Panc1 (cell line): ENCODE results near the gene SLC35E2B. TPM values are rescaled to one million over a fixed set of nuclear protein-coding genes. Genes with fewer than 3 reads are reported as not detected.
A peak's percentile ranks its signal among the peaks of the same experiment; 100 is the strongest.

ENCODE experiments used
- ATAC-seq: fragments of 200-7000 bp; cut with Tn5 transposase; 2 replicates; pipeline ENCODE4 v1.9.1; 2020; ENCODE audit warnings: mild to moderate bottlenecking, moderate library complexity
- BruUV-seq: library from RNA; stranded (reverse); fragments of 400-500 nt; replicated peaks from 2 replicates; lab custom pipeline; 2021; lab: Mats Ljungman, UMichigan
- CTCF ChIA-PET: fragments of 300-600 bp; sonication (Branson Sonifier 250); formaldehyde crosslinking; loops from one replicate; lab custom pipeline; 2022; ENCODE audit warnings: antibody characterized with exemption; lab: Charles Lee
- POLR2A ChIA-PET: fragments of 300-600 bp; sonication (Branson Sonifier 250); formaldehyde crosslinking; loops from one replicate; lab custom pipeline; 2022; ENCODE audit warnings: antibody characterized with exemption; lab: Charles Lee
- DNase-seq: peaks from one replicate; pipeline ENCODE4 v3.0.0-alpha.2; 2010; ENCODE audit warnings: low read depth, low spot score
- H3K27ac ChIP-seq: 2 replicates; pipeline ENCODE4 v1.5.1; 2011; ENCODE audit warnings: mild to moderate bottlenecking, low read length, inconsistent platforms
- H3K27me3 ChIP-seq: fragments of 200-500 bp; sonication (Bioruptor generic); 2 replicates; pipeline ENCODE4 v1.6.0; 2014; ENCODE audit warnings: low read length, inconsistent platforms; ENCODE audit not compliant: control insufficient read depth, insufficient read depth
- H3K36me3 ChIP-seq: fragments of 200-500 bp; sonication (Bioruptor generic); 2 replicates; pipeline ENCODE4 v1.5.1; 2014; ENCODE audit warnings: inconsistent platforms, mild to moderate bottlenecking, low read length, moderate library complexity; ENCODE audit not compliant: control insufficient read depth, insufficient read depth
- H3K4me1 ChIP-seq: 2 replicates; pipeline ENCODE4 v1.5.1; 2011; ENCODE audit warnings: inconsistent platforms, mild to moderate bottlenecking, low read length, moderate library complexity; ENCODE audit not compliant: control insufficient read depth, insufficient read depth
- H3K4me3 ChIP-seq, 2 experiments: 2 replicates each; pipeline ENCODE4 v1.5.1; 2011 to 2012; ENCODE audit warnings: low read depth in 2 of 2, low read length in 2 of 2, mild to moderate bottlenecking in 2 of 2, inconsistent platforms in 1 of 2, moderate library complexity in 1 of 2
- H3K9me3 ChIP-seq: fragments of 200-500 bp; sonication (Bioruptor generic); 2 replicates; pipeline ENCODE4 v1.5.1; 2014; ENCODE audit warnings: low read depth, mild to moderate bottlenecking, inconsistent platforms, low read length, moderate library complexity; ENCODE audit not compliant: control insufficient read depth, insufficient read depth
- POLR2AphosphoS5 ChIP-seq: IDR thresholded peaks from 2 replicates; pipeline ENCODE4 v1.6.1; 2012; ENCODE audit warnings: mild to moderate bottlenecking, low read depth, low read length, moderate library complexity
- SIN3A ChIP-seq: IDR thresholded peaks from 2 replicates; pipeline ENCODE4 v1.6.1; 2012; ENCODE audit warnings: low read depth, mild to moderate bottlenecking, low read length, moderate library complexity, borderline replicate concordance; ENCODE audit not compliant: insufficient read depth
- TCF7L2 ChIP-seq: IDR thresholded peaks from 2 replicates; pipeline ENCODE4 v1.6.1; 2011; ENCODE audit warnings: mild to moderate bottlenecking, low read depth, low read length, inconsistent platforms
- in situ Hi-C: cut with HindIII; loops from 2 replicates; pipeline ENCODE4 v1.10.0; 2016; ENCODE audit warnings: low sequenced_read_pairs, low pct_unique_long_range_greater_than_20kb
- intact Hi-C: fragments of 100-400 bp; cut with micrococcal nuclease; formaldehyde crosslinking; loops from one replicate; pipeline ENCODE4 v1.10.0; 2022; ENCODE audit not compliant: unreplicated experiment
- total RNA-seq: library from RNA; stranded (reverse); gene quantifications from one replicate; pipeline ENCODE4 v1.2.1, GENCODE V29; 2021; ENCODE audit not compliant: unreplicated experiment
- TF ChIP-seq, protein P1 (sequence below): fragments of 450-650 bp; IDR thresholded peaks from 2 replicates; pipeline ENCODE4 v1.5.1; 2017; ENCODE audit warnings: mild to moderate bottlenecking
- TF ChIP-seq, protein P2 (sequence below), 2 experiments: IDR thresholded peaks; 2 replicates each; pipeline ENCODE4 v1.6.1; 2011 to 2012; ENCODE audit warnings: low read depth in 2 of 2, control low read depth in 1 of 2, low read length in 1 of 2, mild to moderate bottlenecking in 1 of 2, moderate library complexity in 1 of 2; ENCODE audit not compliant: insufficient read depth in 1 of 2

Gene SLC35E2B
- total RNA-seq, 1 experiment from 2014 or later = 75.7 TPM

DNA sequence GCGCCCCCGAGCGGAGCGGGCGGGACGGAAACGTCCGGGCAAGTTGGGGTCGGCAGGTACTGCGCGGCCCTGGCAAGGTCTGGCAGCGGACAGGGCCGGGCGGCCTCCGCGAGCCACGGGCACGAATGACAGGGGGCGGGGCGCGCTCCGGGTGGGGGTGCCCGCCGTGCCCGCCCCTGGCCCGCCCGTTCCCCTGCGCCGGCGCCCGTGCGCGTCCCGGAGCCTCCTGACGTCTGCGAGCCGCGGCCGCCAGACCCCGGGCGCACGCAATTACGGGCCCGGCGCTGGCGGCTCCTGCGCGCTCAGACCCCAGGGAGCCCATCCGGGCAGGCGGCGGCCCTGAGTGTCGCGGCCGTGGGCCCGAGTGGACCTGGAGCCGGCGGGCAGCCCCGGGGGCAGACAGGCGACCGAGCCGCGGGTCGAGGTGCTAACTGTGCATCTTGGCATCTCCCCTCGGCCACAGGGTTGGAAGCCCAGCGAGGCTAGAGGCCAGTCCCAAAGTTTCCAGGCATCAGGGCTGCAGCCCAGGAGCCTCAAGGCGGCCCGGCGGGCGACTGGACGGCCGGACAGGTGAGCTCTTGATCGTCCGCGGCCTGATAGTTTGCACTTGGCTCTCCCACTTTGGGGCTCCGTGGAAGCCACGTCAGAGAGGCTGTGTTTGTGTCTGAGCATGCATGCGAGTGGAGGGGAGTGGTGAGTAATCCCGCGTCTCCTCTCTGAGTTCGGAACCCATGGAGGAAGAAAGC is 76.4 kb downstream of the SLC35E2B start:
- intact Hi-C loops = no loop called here
- TF ChIP-seq, protein P1, sequence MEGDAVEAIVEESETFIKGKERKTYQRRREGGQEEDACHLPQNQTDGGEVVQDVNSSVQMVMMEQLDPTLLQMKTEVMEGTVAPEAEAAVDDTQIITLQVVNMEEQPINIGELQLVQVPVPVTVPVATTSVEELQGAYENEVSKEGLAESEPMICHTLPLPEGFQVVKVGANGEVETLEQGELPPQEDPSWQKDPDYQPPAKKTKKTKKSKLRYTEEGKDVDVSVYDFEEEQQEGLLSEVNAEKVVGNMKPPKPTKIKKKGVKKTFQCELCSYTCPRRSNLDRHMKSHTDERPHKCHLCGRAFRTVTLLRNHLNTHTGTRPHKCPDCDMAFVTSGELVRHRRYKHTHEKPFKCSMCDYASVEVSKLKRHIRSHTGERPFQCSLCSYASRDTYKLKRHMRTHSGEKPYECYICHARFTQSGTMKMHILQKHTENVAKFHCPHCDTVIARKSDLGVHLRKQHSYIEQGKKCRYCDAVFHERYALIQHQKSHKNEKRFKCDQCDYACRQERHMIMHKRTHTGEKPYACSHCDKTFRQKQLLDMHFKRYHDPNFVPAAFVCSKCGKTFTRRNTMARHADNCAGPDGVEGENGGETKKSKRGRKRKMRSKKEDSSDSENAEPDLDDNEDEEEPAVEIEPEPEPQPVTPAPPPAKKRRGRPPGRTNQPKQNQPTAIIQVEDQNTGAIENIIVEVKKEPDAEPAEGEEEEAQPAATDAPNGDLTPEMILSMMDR = no peak
- no peak for TF ChIP-seq POLR2AphosphoS5
- TF ChIP-seq SIN3A = no peak
- CTCF ChIA-PET = no interaction called here
- BruUV-seq = no TSS peak
- H3K27me3 ChIP-seq = no peaks in the 10 kb centered on the region
- H3K4me3 ChIP-seq = peak overlapping the region; percentile 73 to 87
- in situ Hi-C loops = no loop called here
- no peaks in the 10 kb centered on the region for H3K36me3 ChIP-seq
- ATAC-seq (peak; percentile 42), DNase-seq (no peak)
- no peaks in the 10 kb centered on the region for H3K9me3 ChIP-seq
- no peak overlapping the region for H3K27ac ChIP-seq
- POLR2A ChIA-PET = no interaction called here
- H3K4me1 ChIP-seq = peaks cover 20% of the 10 kb centered on the region

DNA sequence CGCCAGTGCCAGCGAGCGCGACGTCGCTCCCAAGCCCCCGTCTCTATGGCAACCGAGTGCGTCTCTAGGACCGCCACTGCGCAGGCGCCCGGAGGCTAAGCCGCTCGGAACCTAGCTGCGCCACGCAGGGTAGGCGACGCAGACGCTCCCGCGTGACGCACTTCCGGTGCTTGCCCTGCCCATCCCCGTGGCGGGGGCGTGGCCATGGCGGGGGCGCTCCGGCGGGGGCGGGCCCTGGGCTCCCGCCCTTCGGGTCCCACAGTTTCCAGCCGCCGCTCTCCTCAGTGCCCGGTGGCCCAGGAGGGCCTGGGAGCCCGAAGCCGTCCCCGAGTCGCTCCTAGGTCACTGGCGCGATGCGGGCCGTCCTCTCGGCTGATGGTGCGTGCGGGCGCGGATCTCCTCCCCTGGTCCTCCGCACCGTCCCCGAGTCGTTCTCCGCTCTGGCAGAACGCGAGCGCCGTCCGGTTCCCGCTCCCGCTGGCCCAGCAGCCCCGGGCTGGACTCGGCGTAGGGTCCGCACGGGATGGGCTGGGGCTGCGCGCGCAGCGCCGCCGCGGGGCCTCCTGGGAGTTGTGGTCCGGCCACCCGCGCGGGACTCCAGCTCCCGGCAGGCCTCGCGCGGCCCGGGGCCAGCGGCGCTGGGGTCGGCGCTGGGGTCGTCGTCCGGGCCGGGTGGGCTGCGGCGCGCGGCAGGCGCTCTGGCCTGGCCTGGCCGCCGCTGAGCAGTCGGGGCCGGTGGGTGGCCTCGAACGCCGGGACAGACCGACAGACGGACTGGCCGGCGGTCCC is 77.1 kb downstream of the SLC35E2B start, which contains the start of gene MIB2:
TSS of gene MIB2 (plus strand) at position 245 of the 789 bp plus-strand sequence. CDS start 7,953 bp downstream, outside the sequence.
- ChIA-PET CTCF (no interaction called here), POLR2A (no interaction called here)
- DNase-seq (peak; percentile 65), ATAC-seq (peak; percentile 94)
- Histone ChIP-seq H3K4me3 (peak within 1 kb of the TSS; percentile 73 to 87), H3K36me3 (no peaks in the 10 kb centered on the region), H3K4me1 (peaks cover 20% of the 10 kb centered on the region), H3K9me3 (no peaks in the 10 kb centered on the region), H3K27me3 (no peaks in the 10 kb centered on the region), H3K27ac (peak within 1 kb of the TSS; percentile 83)
- intact Hi-C loops = no loop called here
- in situ Hi-C loops = no loop called here
- TF ChIP-seq, protein P1 = no peak
- TF ChIP-seq TCF7L2 (no peak), POLR2AphosphoS5 (peak; percentile 96), SIN3A (peak; percentile 79; the same call in 1 of the 2 replicates)
- TF ChIP-seq, protein P2, sequence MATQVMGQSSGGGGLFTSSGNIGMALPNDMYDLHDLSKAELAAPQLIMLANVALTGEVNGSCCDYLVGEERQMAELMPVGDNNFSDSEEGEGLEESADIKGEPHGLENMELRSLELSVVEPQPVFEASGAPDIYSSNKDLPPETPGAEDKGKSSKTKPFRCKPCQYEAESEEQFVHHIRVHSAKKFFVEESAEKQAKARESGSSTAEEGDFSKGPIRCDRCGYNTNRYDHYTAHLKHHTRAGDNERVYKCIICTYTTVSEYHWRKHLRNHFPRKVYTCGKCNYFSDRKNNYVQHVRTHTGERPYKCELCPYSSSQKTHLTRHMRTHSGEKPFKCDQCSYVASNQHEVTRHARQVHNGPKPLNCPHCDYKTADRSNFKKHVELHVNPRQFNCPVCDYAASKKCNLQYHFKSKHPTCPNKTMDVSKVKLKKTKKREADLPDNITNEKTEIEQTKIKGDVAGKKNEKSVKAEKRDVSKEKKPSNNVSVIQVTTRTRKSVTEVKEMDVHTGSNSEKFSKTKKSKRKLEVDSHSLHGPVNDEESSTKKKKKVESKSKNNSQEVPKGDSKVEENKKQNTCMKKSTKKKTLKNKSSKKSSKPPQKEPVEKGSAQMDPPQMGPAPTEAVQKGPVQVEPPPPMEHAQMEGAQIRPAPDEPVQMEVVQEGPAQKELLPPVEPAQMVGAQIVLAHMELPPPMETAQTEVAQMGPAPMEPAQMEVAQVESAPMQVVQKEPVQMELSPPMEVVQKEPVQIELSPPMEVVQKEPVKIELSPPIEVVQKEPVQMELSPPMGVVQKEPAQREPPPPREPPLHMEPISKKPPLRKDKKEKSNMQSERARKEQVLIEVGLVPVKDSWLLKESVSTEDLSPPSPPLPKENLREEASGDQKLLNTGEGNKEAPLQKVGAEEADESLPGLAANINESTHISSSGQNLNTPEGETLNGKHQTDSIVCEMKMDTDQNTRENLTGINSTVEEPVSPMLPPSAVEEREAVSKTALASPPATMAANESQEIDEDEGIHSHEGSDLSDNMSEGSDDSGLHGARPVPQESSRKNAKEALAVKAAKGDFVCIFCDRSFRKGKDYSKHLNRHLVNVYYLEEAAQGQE (IDR thresholded peaks at IDR 0.05; ENCODE audit: insufficient read depth in 1 of 2, low read depth in 2 of 2, low read length in 1 of 2) = 0 out of 4 replicates have a peak, but pooled peaks of 1 of the 2 experiments have one; percentile 33
- no TSS peak for BruUV-seq
